ENCODE results near the gene SFXN5. TPM values are rescaled to one million over a fixed set of nuclear protein-coding genes. Genes with fewer than 3 reads are reported as not detected.
A peak's percentile ranks its signal among the peaks of the same experiment; 100 is the strongest.

Gene SFXN5
- total RNA-seq, 1 donor from 2014 or later = 20.2 TPM

GRCh38 chr2:72995430-72996116 lies 75.9 kb downstream of the SFXN5 start:
- Mint-ChIP-seq H3K4me1 (no peaks in the 10 kb centered on the region), H3K27ac (no peak overlapping the region), H3K36me3 (peaks cover 5% of the 10 kb centered on the region), H3K9me3 (no peaks in the 10 kb centered on the region), H3K4me3 (no peak overlapping the region), H3K27me3 (ENCODE audit: low read depth) (no peaks in the 10 kb centered on the region)
- TF ChIP-seq CTCF (IDR thresholded peaks at IDR 0.05; ENCODE audit: unreplicated experiment) = no peak
- peak in 1 of 2 experiments; percentile 29 for DNase-seq (ENCODE audit: low spot score in 2 of 2, unreplicated experiment in 2 of 2)

GRCh38 chr2:72994991-72995380 lies 76.5 kb downstream of the SFXN5 start:
- Mint-ChIP-seq H3K9me3 (no peaks in the 10 kb centered on the region), H3K4me3 (no peak overlapping the region), H3K36me3 (peaks cover 5% of the 10 kb centered on the region), H3K27ac (no peak overlapping the region), H3K27me3 (ENCODE audit: low read depth) (no peaks in the 10 kb centered on the region), H3K4me1 (no peaks in the 10 kb centered on the region)
- TF ChIP-seq CTCF (IDR thresholded peaks at IDR 0.05; ENCODE audit: unreplicated experiment) = no peak
- no peak for DNase-seq (ENCODE audit: low spot score in 2 of 2, unreplicated experiment in 2 of 2)

- peak in 1 of 2 experiments; percentile 36 for DNase-seq (ENCODE audit: low spot score in 2 of 2, unreplicated experiment in 2 of 2)
- no peak for TF ChIP-seq CTCF (IDR thresholded peaks at IDR 0.05; ENCODE audit: unreplicated experiment)
- Mint-ChIP-seq H3K27ac (no peak overlapping the region), H3K4me1 (no peaks in the 10 kb centered on the region), H3K9me3 (no peaks in the 10 kb centered on the region), H3K36me3 (peaks cover 5% of the 10 kb centered on the region), H3K27me3 (ENCODE audit: low read depth) (no peaks in the 10 kb centered on the region), H3K4me3 (no peak overlapping the region)
These were observed 77.1 kb downstream of the SFXN5 start for GRCh38 chr2:72994282-72994990.

- Mint-ChIP-seq H3K27me3 (ENCODE audit: low read depth) (no peaks in the 10 kb centered on the region), H3K4me1 (no peaks in the 10 kb centered on the region), H3K9me3 (no peaks in the 10 kb centered on the region), H3K36me3 (peaks cover 5% of the 10 kb centered on the region), H3K4me3 (no peak overlapping the region), H3K27ac (no peak overlapping the region)
- DNase-seq (ENCODE audit: low spot score in 2 of 2, unreplicated experiment in 2 of 2) = peak in 1 of 2 experiments; percentile 21
- TF ChIP-seq CTCF (IDR thresholded peaks at IDR 0.05; ENCODE audit: unreplicated experiment) = no peak
These were observed 77.6 kb downstream of the SFXN5 start for GRCh38 chr2:72993933-72994280.

GRCh38 chr2:72993147-72993932 lies 78.2 kb downstream of the SFXN5 start:
- Mint-ChIP-seq H3K4me3 (no peak overlapping the region), H3K9me3 (no peaks in the 10 kb centered on the region), H3K27me3 (ENCODE audit: low read depth) (no peaks in the 10 kb centered on the region), H3K36me3 (peaks cover 5% of the 10 kb centered on the region), H3K4me1 (no peaks in the 10 kb centered on the region), H3K27ac (no peak overlapping the region)
- peak; percentile 95 for TF ChIP-seq CTCF (IDR thresholded peaks at IDR 0.05; ENCODE audit: unreplicated experiment)
- DNase-seq (ENCODE audit: low spot score in 2 of 2, unreplicated experiment in 2 of 2) = peak in 1 of 2 experiments; percentile 39
